ELR (cell line): Measurements from ENCODE around the gene TMTC1.

Source experiments
- DNase-seq: peaks from one replicate; pipeline ENCODE4 v3.0.0-alpha.2; 2015; ENCODE audit warnings: low read depth

The TMTC1 gene

GRCh38 chr12:29537298-29537697 lies 246.4 kb downstream of the TMTC1 start:
- DNase-seq = no peak

- DNase-seq = no peak
These were observed 248.8 kb downstream of the TMTC1 start for GRCh38 chr12:29534935-29535334.

- DNase-seq = no peak
These were observed 249.8 kb downstream of the TMTC1 start for GRCh38 chr12:29533815-29534489.

GRCh38 chr12:29531471-29531870 lies 252.3 kb downstream of the TMTC1 start:
- no peak for DNase-seq

GRCh38 chr12:29530436-29530835 lies 253.3 kb downstream of the TMTC1 start:
- DNase-seq = no peak

- no peak for DNase-seq
These were observed 255.6 kb downstream of the TMTC1 start for GRCh38 chr12:29528161-29528560.

GRCh38 chr12:29521951-29522350 lies 261.8 kb downstream of the TMTC1 start:
- DNase-seq = no peak

GRCh38 chr12:29519585-29520182 lies 264.1 kb downstream of the TMTC1 start:
- peak; percentile 42 for DNase-seq

GRCh38 chr12:29518407-29518806 lies 265.3 kb downstream of the TMTC1 start:
- DNase-seq = no peak

GRCh38 chr12:29517264-29517663 lies 266.5 kb downstream of the TMTC1 start:
- no peak for DNase-seq

GRCh38 chr12:29516431-29516875 lies 267.3 kb downstream of the TMTC1 start:
- no peak for DNase-seq

GRCh38 chr12:29510591-29511185 lies 273.1 kb downstream of the TMTC1 start:
- no peak for DNase-seq

GRCh38 chr12:29509503-29509902 lies 274.2 kb downstream of the TMTC1 start:
- DNase-seq = no peak

GRCh38 chr12:29508949-29509348 lies 274.8 kb downstream of the TMTC1 start:
- no peak for DNase-seq

- DNase-seq = no peak
These were observed 278.6 kb downstream of the TMTC1 start for GRCh38 chr12:29505122-29505521.

- no peak for DNase-seq
These were observed 280.5 kb downstream of the TMTC1 start for GRCh38 chr12:29503283-29503682.

GRCh38 chr12:29499235-29499634 lies 284.5 kb downstream of the TMTC1 start:
- DNase-seq = no peak

- DNase-seq = no peak
These were observed 286.2 kb downstream of the TMTC1 start, which contains the start of gene OVCH1 for GRCh38 chr12:29497588-29497987. OVCH1 (minus strand) TSS chr12:29497686; CDS start chr12:29497686, 0 bp downstream.

- DNase-seq = no peak
These were observed 290.9 kb downstream of the TMTC1 start for GRCh38 chr12:29492891-29493290.

GRCh38 chr12:29486972-29487371 lies 296.8 kb downstream of the TMTC1 start:
- DNase-seq = no peak

GRCh38 chr12:29463198-29463597 lies 320.5 kb downstream of the TMTC1 start:
- no peak for DNase-seq

GRCh38 chr12:29460082-29460481 lies 323.7 kb downstream of the TMTC1 start:
- DNase-seq = no peak

GRCh38 chr12:29455087-29455486 lies 328.7 kb downstream of the TMTC1 start:
- no peak for DNase-seq
